GM12864 (cell line): ENCODE results near the gene HMG20B.
"Not testable (repeated sequence)": the region's sequence is repeated elsewhere in the genome, so short reads cannot be mapped to it uniquely, and the experiment has no call there.

Source experiments
- DNase-seq: peaks from one replicate; pipeline ENCODE4 v3.0.0-alpha.2; 2011; ENCODE audit warnings: low read depth
- H3K4me3 ChIP-seq: 2 replicates; pipeline ENCODE4 v1.5.1; 2011; ENCODE audit warnings: mild to moderate bottlenecking, low read depth, low read length, control low read depth
- CTCF ChIP-seq: IDR thresholded peaks from 2 replicates; pipeline ENCODE4 v1.5.1; 2011; ENCODE audit warnings: low read depth, mild to moderate bottlenecking, moderate library complexity, low read length, control low read depth, inconsistent platforms; ENCODE audit errors: missing control alignments

HMG20B gene

GRCh38 chr19:3528080-3528479 lies 44.7 kb upstream of the HMG20B start:
- no peak overlapping the region for H3K4me3 ChIP-seq
- no peak for TF ChIP-seq CTCF
- no peak for DNase-seq

GRCh38 chr19:3528539-3529211 lies 44.1 kb upstream of the HMG20B start:
- no peak for DNase-seq
- H3K4me3 ChIP-seq: no peak overlapping the region
- TF ChIP-seq CTCF: no peak

- DNase-seq, H3K4me3 ChIP-seq: not testable (repeated sequence)
Observed at GRCh38 chr19:3529299-3529698, 43.4 kb upstream of the HMG20B start.

- DNase-seq: no peak
- TF ChIP-seq CTCF: no peak
Observed at GRCh38 chr19:3530389-3530788, 42.4 kb upstream of the HMG20B start.

GRCh38 chr19:3531716-3532115 lies 41.0 kb upstream of the HMG20B start:
- TF ChIP-seq CTCF: no peak
- no peak overlapping the region for H3K4me3 ChIP-seq
- no peak for DNase-seq

More at GRCh38 chr19:3530389-3530788, 42.4 kb upstream of the HMG20B start:
- H3K4me3 ChIP-seq: no peak overlapping the region

GRCh38 chr19:3532154-3532786 lies 40.5 kb upstream of the HMG20B start:
- no peak overlapping the region for H3K4me3 ChIP-seq
- TF ChIP-seq CTCF: no peak
- no peak for DNase-seq

GRCh38 chr19:3533033-3533432 lies 39.7 kb upstream of the HMG20B start:
- TF ChIP-seq CTCF: no peak
- DNase-seq: no peak
- H3K4me3 ChIP-seq: no peak overlapping the region
